Stimulated activated CD4-positive, alpha-beta T cell treated with anti-CD3 and anti-CD28 coated beads, Interleukin-15, amount 100 ng/mL, for 1 hour (primary cell): ENCODE data around the gene RPP38.
A peak's percentile ranks its signal among the peaks of the same experiment; 100 is the strongest.

Experiments
- DNase-seq, 2 donors: peaks; one replicate each; pipeline ENCODE4 v3.0.0-alpha.2; 2020; ENCODE audit warnings: low read depth in 1 of 2, low spot score in 1 of 2

RPP38 gene

GRCh38 chr10:15097011-15097812 is at the start of gene RPP38:
Gene RPP38, plus strand, starts transcription at chr10:15097355. Its CDS starts 5,960 bp downstream, at chr10:15103315.
- DNase-seq = peak; percentile 89 to 97

- DNase-seq = no peak
These were observed 47.6 kb upstream of the RPP38 start for GRCh38 chr10:15049533-15049932.

- DNase-seq = no peak
These were observed 45.0 kb upstream of the RPP38 start for GRCh38 chr10:15052121-15052520.

GRCh38 chr10:15053061-15053460 is 44.1 kb upstream of the RPP38 start:
- no peak for DNase-seq

GRCh38 chr10:15058689-15059088 is 38.5 kb upstream of the RPP38 start:
- DNase-seq = no peak

GRCh38 chr10:15059914-15060313 is 37.2 kb upstream of the RPP38 start:
- no peak for DNase-seq

- DNase-seq = no peak
These were observed 36.5 kb upstream of the RPP38 start for GRCh38 chr10:15060638-15061037.

GRCh38 chr10:15067154-15067553 is 30.0 kb upstream of the RPP38 start:
- DNase-seq = no peak

GRCh38 chr10:15068802-15069201 is 28.4 kb upstream of the RPP38 start:
- no peak for DNase-seq

- no peak for DNase-seq
These were observed 27.9 kb upstream of the RPP38 start for GRCh38 chr10:15069230-15069629.

GRCh38 chr10:15072358-15072757 is 24.8 kb upstream of the RPP38 start:
- DNase-seq = no peak

GRCh38 chr10:15075421-15075820 is 21.7 kb upstream of the RPP38 start:
- no peak for DNase-seq

GRCh38 chr10:15083674-15084501 is 13.3 kb upstream of the RPP38 start:
- DNase-seq = no peak

- no peak for DNase-seq
These were observed 12.6 kb upstream of the RPP38 start for GRCh38 chr10:15084502-15084922.

GRCh38 chr10:15088428-15089261 is 8.5 kb upstream of the RPP38 start, which contains the start of gene ACBD7:
Gene ACBD7, minus strand, starts transcription at chr10:15088776. Its CDS starts 48 bp downstream, at chr10:15088728.
- peak; percentile 52 to 70 for DNase-seq

- DNase-seq = no peak
These were observed 5.7 kb upstream of the RPP38 start for GRCh38 chr10:15091418-15091817.

- no peak for DNase-seq
These were observed 4.2 kb upstream of the RPP38 start for GRCh38 chr10:15092855-15093408.

- DNase-seq = no peak
These were observed 519 bp upstream of the RPP38 start for GRCh38 chr10:15096661-15097010.

- no peak for DNase-seq
These were observed 2.7 kb downstream of the RPP38 start for GRCh38 chr10:15099886-15100285.

GRCh38 chr10:15103513-15103912 is 6.4 kb downstream of the RPP38 start:
- no peak for DNase-seq
